GM23338 (cell line): ENCODE data around the gene TGM2. TPM values are rescaled to one million over a fixed set of nuclear protein-coding genes. Genes with fewer than 3 reads are reported as not detected.
"Not testable (repeated sequence)": the region's sequence is repeated elsewhere in the genome, so short reads cannot be mapped to it uniquely, and the experiment has no call there.

Experiments
- ATAC-seq: fragments of 200-7000 bp; cut with Tn5 transposase; 3 replicates; pipeline ENCODE4 v1.9.1; 2020
- DNase-seq: peaks from one replicate; pipeline ENCODE4 v3.0.0-alpha.2; 2015; ENCODE audit warnings: low spot score
- H2AFZ ChIP-seq: fragments of 200-600 bp; sonication (generic); 2 replicates; pipeline ENCODE4 v1.8.0; 2016; ENCODE audit warnings: antibody characterized with exemption, mild to moderate bottlenecking, moderate library complexity
- H3F3A ChIP-seq: fragments of 200-600 bp; sonication (generic); replicated peaks from 2 replicates; pipeline ENCODE4 v1.8.0; 2017; ENCODE audit warnings: antibody characterized with exemption, mixed run types, low read depth
- H3K27ac ChIP-seq: fragments of 200-600 bp; sonication (generic); 2 replicates; pipeline ENCODE4 v1.6.1; 2016; ENCODE audit warnings: low read depth
- H3K27me3 ChIP-seq: fragments of 200-600 bp; sonication (generic); 2 replicates; pipeline ENCODE4 v1.8.0; 2016; ENCODE audit warnings: mild to moderate bottlenecking, mixed run types, moderate library complexity; ENCODE audit not compliant: insufficient read depth
- H3K36me3 ChIP-seq: fragments of 200-600 bp; sonication (generic); 2 replicates; pipeline ENCODE4 v1.8.0; 2016; ENCODE audit warnings: mild to moderate bottlenecking; ENCODE audit not compliant: insufficient read depth
- H3K4me1 ChIP-seq: fragments of 200-600 bp; sonication (generic); 2 replicates; pipeline ENCODE4 v1.8.0; 2016; ENCODE audit warnings: mild to moderate bottlenecking, moderate library complexity; ENCODE audit not compliant: insufficient read depth
- H3K4me2 ChIP-seq: fragments of 200-600 bp; sonication (generic); 2 replicates; pipeline ENCODE4 v1.7.1; 2017; ENCODE audit warnings: mixed run types
- H3K4me3 ChIP-seq: fragments of 200-600 bp; sonication (generic); 2 replicates; pipeline ENCODE4 v1.6.1; 2016; ENCODE audit warnings: mixed run types
- H3K79me2 ChIP-seq: fragments of 200-600 bp; sonication (generic); replicated peaks from 2 replicates; pipeline ENCODE4 v1.8.0; 2017; ENCODE audit warnings: mild to moderate bottlenecking; ENCODE audit not compliant: insufficient read depth
- H3K9me2 ChIP-seq: fragments of 200-600 bp; sonication (generic); 2 replicates; pipeline ENCODE4 v1.8.0; 2017; ENCODE audit not compliant: insufficient read depth
- H4K20me1 ChIP-seq: fragments of 200-600 bp; sonication (generic); replicated peaks from 2 replicates; pipeline ENCODE4 v1.8.0; 2017; ENCODE audit warnings: mild to moderate bottlenecking; ENCODE audit not compliant: insufficient read depth
- H3K27ac Mint-ChIP-seq: 2 replicates; pipeline ENCODE4 v1.8.0; 2020; ENCODE audit warnings: inconsistent platforms, mild to moderate bottlenecking, moderate library complexity, mixed read lengths
- H3K27me3 Mint-ChIP-seq: 3 replicates; pipeline ENCODE4 v1.8.0; 2022; ENCODE audit warnings: low read depth, mild to moderate bottlenecking, moderate library complexity, mixed read lengths, inconsistent platforms; ENCODE audit not compliant: insufficient read depth, poor library complexity
- H3K36me3 Mint-ChIP-seq: 3 replicates; pipeline ENCODE4 v1.8.0; 2021; ENCODE audit warnings: low read depth, mild to moderate bottlenecking, inconsistent platforms, moderate library complexity, mixed read lengths
- H3K4me1 Mint-ChIP-seq: 3 replicates; pipeline ENCODE4 v1.8.0; 2020; ENCODE audit warnings: mild to moderate bottlenecking, inconsistent platforms, mixed read lengths
- H3K4me3 Mint-ChIP-seq: 3 replicates; pipeline ENCODE4 v1.8.0; 2021; ENCODE audit warnings: moderate library complexity, mild to moderate bottlenecking, inconsistent platforms, mixed read lengths
- H3K9me3 Mint-ChIP-seq: 3 replicates; pipeline ENCODE4 v1.8.0; 2020; ENCODE audit warnings: moderate library complexity, mild to moderate bottlenecking, inconsistent platforms, mixed read lengths
- CREB1 ChIP-seq: fragments of 250-450 bp; sonication (Bioruptor Pico); IDR thresholded peaks from 2 replicates; pipeline ENCODE4 v1.5.0; 2020; ENCODE audit warnings: low read depth, mild to moderate bottlenecking, moderate library complexity
- CTCF ChIP-seq, 2 experiments: fragments of 200-600 bp in 1 of 2; sonication (generic) in 1 of 2; conservative IDR thresholded peaks; 2 replicates each; pipeline versions ENCODE4 v1.5.1 to v1.6.1; 2016 to 2017; ENCODE audit warnings: antibody characterized with exemption in 2 of 2, low read depth in 2 of 2, mild to moderate bottlenecking in 2 of 2, moderate library complexity in 1 of 2
- EZH2phosphoT487 ChIP-seq: fragments of 200-600 bp; sonication (generic); IDR thresholded peaks from one replicate; pipeline ENCODE4 v1.8.1; 2018; ENCODE audit warnings: antibody characterized with exemption; ENCODE audit not compliant: unreplicated experiment
- JUNB ChIP-seq: IDR thresholded peaks from one replicate; pipeline ENCODE4 v1.6.1; 2016; ENCODE audit warnings: antibody characterized with exemption; ENCODE audit not compliant: unreplicated experiment
- NANOG ChIP-seq: IDR thresholded peaks from 2 replicates; pipeline ENCODE4 v1.6.1; 2016; ENCODE audit warnings: antibody characterized with exemption, borderline replicate concordance
- REST ChIP-seq: IDR thresholded peaks from one replicate; pipeline ENCODE4 v1.6.1; 2018; ENCODE audit warnings: antibody characterized with exemption; ENCODE audit not compliant: unreplicated experiment
- STAT1 ChIP-seq: IDR thresholded peaks from one replicate; pipeline ENCODE4 v1.6.1; 2016; ENCODE audit warnings: antibody characterized with exemption; ENCODE audit not compliant: unreplicated experiment
- ZNF331 ChIP-seq: fragments of 250-450 bp; sonication (Bioruptor Pico); IDR thresholded peaks from 2 replicates; pipeline ENCODE4 v1.5.0; 2020; ENCODE audit warnings: low read depth, mild to moderate bottlenecking, moderate library complexity
- ZNF462 ChIP-seq: fragments of 250-450 bp; sonication (Bioruptor Pico); IDR thresholded peaks from 2 replicates; pipeline ENCODE4 v1.5.0; 2020; ENCODE audit warnings: mild to moderate bottlenecking, moderate library complexity
- polyA plus RNA-seq: library from polyadenylated mRNA; unstranded; fragments of >200 nt; fragmentation: Nextera tagmentation; extraction: Ambion mirVana; gene quantifications from 2 replicates; pipeline ENCODE4 v1.2.1, GENCODE V29; 2016
- total RNA-seq: library from RNA; depleted of rRNA; stranded (reverse); fragments of >200 nt; shearing (Covaris generic); gene quantifications from 2 replicates; pipeline ENCODE4 v1.2.3, GENCODE V29; 2014

Gene TGM2
- total and polyA plus RNA-seq, 2 experiments from 2014 or later, result 0.45 to 1.0 TPM

GRCh38 chr20:38104285-38104684 is 60.8 kb downstream of the TGM2 start (continued):
- no peak for TF ChIP-seq REST
- no peak for TF ChIP-seq JUNB
- no peak for TF ChIP-seq NANOG

- not testable (repeated sequence) for H3K9me2 ChIP-seq
These were observed 62.9 kb downstream of the TGM2 start for GRCh38 chr20:38102206-38102605.

GRCh38 chr20:38098952-38099351 is 66.1 kb downstream of the TGM2 start:
- no peaks in the 10 kb centered on the region for H3K36me3 ChIP-seq
- Mint-ChIP-seq H3K27me3 (no peaks in the 10 kb centered on the region), H3K4me1 (peaks cover 2% of the 10 kb centered on the region; the same call in 2 of the 3 replicates), H3K4me3 (no peak overlapping the region), H3K27ac (no peak overlapping the region), H3K36me3 (no peaks in the 10 kb centered on the region), H3K9me3 (peaks cover 3% of the 10 kb centered on the region; the same call in 1 of the 3 replicates)
- H3K79me2 ChIP-seq, result no peaks in the 10 kb centered on the region
- no peak overlapping the region for H2AFZ ChIP-seq
- H3K4me3 ChIP-seq, result no peak overlapping the region
- no peak overlapping the region for H3K27ac ChIP-seq
- no peaks in the 10 kb centered on the region for H3K9me2 ChIP-seq
- no peaks in the 10 kb centered on the region for H3K4me1 ChIP-seq
- no peaks in the 10 kb centered on the region for H4K20me1 ChIP-seq
- H3F3A ChIP-seq, result no peaks in the 10 kb centered on the region
- H3K4me2 ChIP-seq, result no peak overlapping the region
- H3K27me3 ChIP-seq, result no peaks in the 10 kb centered on the region
- no peak for DNase-seq
- ATAC-seq, result no peak
- TF ChIP-seq NANOG, result no peak
- no peak for TF ChIP-seq STAT1
- no peak for TF ChIP-seq CREB1 (CRISPR knock-in tag)
- TF ChIP-seq EZH2phosphoT487, result no peak
- no peak for TF ChIP-seq ZNF462
- TF ChIP-seq CTCF (conservative IDR thresholded peaks at IDR 0.05; ENCODE audit: low read depth in 2 of 2), result no peak
- no peak for TF ChIP-seq ZNF331

More at GRCh38 chr20:38102206-38102605, 62.9 kb downstream of the TGM2 start:
- not testable (repeated sequence) for H3K27me3 ChIP-seq, H3K4me1 ChIP-seq, DNase-seq, H3K27me3 Mint-ChIP-seq, H2AFZ ChIP-seq, H3K36me3 ChIP-seq, H3K4me3 ChIP-seq, H3F3A ChIP-seq, H3K4me3 Mint-ChIP-seq, H3K27ac ChIP-seq, H3K79me2 ChIP-seq, H4K20me1 ChIP-seq, ATAC-seq, H3K4me1 Mint-ChIP-seq, H3K4me2 ChIP-seq, H3K36me3 Mint-ChIP-seq, H3K9me3 Mint-ChIP-seq, H3K27ac Mint-ChIP-seq
